Measurements from ENCODE around the gene AADACL3.

Gene AADACL3

GRCh38 chr1:12773438-12773837 lies 57.5 kb downstream of the AADACL3 start, which contains the start of gene PRAMEF12:
TSS of gene PRAMEF12 (plus strand) at chr1:12773738. CDS start at chr1:12774868, 1,130 bp downstream.
- Histone ChIP-seq H3F3A (ENCODE audit: low read depth) (no peaks in the 10 kb centered on the region), H4K20me1 (ENCODE audit: insufficient read depth, low read length, poor library complexity, severe bottlenecking) (no peaks in the 10 kb centered on the region), H2AFZ (ENCODE audit: low read length) (no peak within 1 kb of the TSS), H3K4me3 (ENCODE audit: low read length, poor library complexity, severe bottlenecking) (no peak within 1 kb of the TSS), H3K79me2 (ENCODE audit: insufficient read depth, low read length) (no peaks in the 10 kb centered on the region), H3K9ac (ENCODE audit: low read depth, low read length, poor library complexity, severe bottlenecking) (no peak within 1 kb of the TSS), H3K9me3 (ENCODE audit: insufficient read depth, low read depth, low read length) (no peaks in the 10 kb centered on the region), H3K36me3 (ENCODE audit: insufficient read depth, low read length) (no peaks in the 10 kb centered on the region), H3K27me3 (ENCODE audit: insufficient read depth, low read length, poor library complexity, severe bottlenecking) (no peaks in the 10 kb centered on the region), H3K4me1 (ENCODE audit: insufficient read depth, low read length, poor library complexity, severe bottlenecking) (no peaks in the 10 kb centered on the region), H3K9me2 (replicated peaks; ENCODE audit: low read depth, low read length) (no peaks in the 10 kb centered on the region), H3K4me2 (ENCODE audit: low read depth, low read length, poor library complexity, severe bottlenecking) (no peak within 1 kb of the TSS)
- TF ChIP-seq CTCF (conservative IDR thresholded peaks at IDR 0.05; ENCODE audit: low read length): no peak
- TF ChIP-seq EZH2phosphoT487 (IDR thresholded peaks at IDR 0.05; ENCODE audit: borderline replicate concordance): no peak

GRCh38 chr1:12774801-12775345 lies 59.0 kb downstream of the AADACL3 start:
- H3K9me3 ChIP-seq (ENCODE audit: insufficient read depth, low read depth, low read length): no peaks in the 10 kb centered on the region
- no peaks in the 10 kb centered on the region for H3K4me1 ChIP-seq (ENCODE audit: insufficient read depth, low read length, poor library complexity, severe bottlenecking)
- no peak overlapping the region for H2AFZ ChIP-seq (ENCODE audit: low read length)
- no peaks in the 10 kb centered on the region for H4K20me1 ChIP-seq (ENCODE audit: insufficient read depth, low read length, poor library complexity, severe bottlenecking)
- TF ChIP-seq CTCF (conservative IDR thresholded peaks at IDR 0.05; ENCODE audit: low read length): no peak
- no peak for TF ChIP-seq EZH2phosphoT487 (IDR thresholded peaks at IDR 0.05; ENCODE audit: borderline replicate concordance)
- no peak overlapping the region for H3K9ac ChIP-seq (ENCODE audit: low read depth, low read length, poor library complexity, severe bottlenecking)
- no peaks in the 10 kb centered on the region for H3K27me3 ChIP-seq (ENCODE audit: insufficient read depth, low read length, poor library complexity, severe bottlenecking)
- H3K4me3 ChIP-seq (ENCODE audit: low read length, poor library complexity, severe bottlenecking): no peak overlapping the region
- no peaks in the 10 kb centered on the region for H3K36me3 ChIP-seq (ENCODE audit: insufficient read depth, low read length)
- no peak overlapping the region for H3K4me2 ChIP-seq (ENCODE audit: low read depth, low read length, poor library complexity, severe bottlenecking)
- H3K79me2 ChIP-seq (ENCODE audit: insufficient read depth, low read length): no peaks in the 10 kb centered on the region
- no peaks in the 10 kb centered on the region for H3K9me2 ChIP-seq (replicated peaks; ENCODE audit: low read depth, low read length)
- H3F3A ChIP-seq (ENCODE audit: low read depth): no peaks in the 10 kb centered on the region

- Histone ChIP-seq H3F3A (ENCODE audit: low read depth) (no peaks in the 10 kb centered on the region), H3K36me3 (ENCODE audit: insufficient read depth, low read length) (no peaks in the 10 kb centered on the region), H3K4me3 (ENCODE audit: low read length, poor library complexity, severe bottlenecking) (no peak overlapping the region), H3K9ac (ENCODE audit: low read depth, low read length, poor library complexity, severe bottlenecking) (no peak overlapping the region), H3K9me3 (ENCODE audit: insufficient read depth, low read depth, low read length) (no peaks in the 10 kb centered on the region), H2AFZ (ENCODE audit: low read length) (no peak overlapping the region), H3K79me2 (ENCODE audit: insufficient read depth, low read length) (no peaks in the 10 kb centered on the region), H3K4me1 (ENCODE audit: insufficient read depth, low read length, poor library complexity, severe bottlenecking) (no peaks in the 10 kb centered on the region), H4K20me1 (ENCODE audit: insufficient read depth, low read length, poor library complexity, severe bottlenecking) (no peaks in the 10 kb centered on the region), H3K4me2 (ENCODE audit: low read depth, low read length, poor library complexity, severe bottlenecking) (no peak overlapping the region), H3K27me3 (ENCODE audit: insufficient read depth, low read length, poor library complexity, severe bottlenecking) (no peaks in the 10 kb centered on the region), H3K9me2 (replicated peaks; ENCODE audit: low read depth, low read length) (no peaks in the 10 kb centered on the region)
- no peak for TF ChIP-seq CTCF (conservative IDR thresholded peaks at IDR 0.05; ENCODE audit: low read length)
- TF ChIP-seq EZH2phosphoT487 (IDR thresholded peaks at IDR 0.05; ENCODE audit: borderline replicate concordance): no peak
Measured at GRCh38 chr1:12775443-12775842, 59.5 kb downstream of the AADACL3 start.
